Stimulated activated CD4-positive, alpha-beta T cell treated with anti-CD3 and anti-CD28 coated beads, Interleukin-4, amount 100 ng/mL, for 4 hours (primary cell): ENCODE measurements around the gene CLTB.
"Not testable (repeated sequence)": the region's sequence is repeated elsewhere in the genome, so short reads cannot be mapped to it uniquely, and the experiment has no call there.

Source experiments
- DNase-seq, 2 experiments: peaks; one replicate each; pipeline ENCODE4 v3.0.0-alpha.2; 2020

Gene CLTB, protein sequence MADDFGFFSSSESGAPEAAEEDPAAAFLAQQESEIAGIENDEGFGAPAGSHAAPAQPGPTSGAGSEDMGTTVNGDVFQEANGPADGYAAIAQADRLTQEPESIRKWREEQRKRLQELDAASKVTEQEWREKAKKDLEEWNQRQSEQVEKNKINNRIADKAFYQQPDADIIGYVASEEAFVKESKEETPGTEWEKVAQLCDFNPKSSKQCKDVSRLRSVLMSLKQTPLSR

GRCh38 chr5:176415952-176416924, at the start of gene CLTB:
Gene CLTB (minus strand): TSS chr5:176416539. CDS start chr5:176416363, 176 bp downstream.
- peak; percentile 87 to 96 for DNase-seq

DNA sequence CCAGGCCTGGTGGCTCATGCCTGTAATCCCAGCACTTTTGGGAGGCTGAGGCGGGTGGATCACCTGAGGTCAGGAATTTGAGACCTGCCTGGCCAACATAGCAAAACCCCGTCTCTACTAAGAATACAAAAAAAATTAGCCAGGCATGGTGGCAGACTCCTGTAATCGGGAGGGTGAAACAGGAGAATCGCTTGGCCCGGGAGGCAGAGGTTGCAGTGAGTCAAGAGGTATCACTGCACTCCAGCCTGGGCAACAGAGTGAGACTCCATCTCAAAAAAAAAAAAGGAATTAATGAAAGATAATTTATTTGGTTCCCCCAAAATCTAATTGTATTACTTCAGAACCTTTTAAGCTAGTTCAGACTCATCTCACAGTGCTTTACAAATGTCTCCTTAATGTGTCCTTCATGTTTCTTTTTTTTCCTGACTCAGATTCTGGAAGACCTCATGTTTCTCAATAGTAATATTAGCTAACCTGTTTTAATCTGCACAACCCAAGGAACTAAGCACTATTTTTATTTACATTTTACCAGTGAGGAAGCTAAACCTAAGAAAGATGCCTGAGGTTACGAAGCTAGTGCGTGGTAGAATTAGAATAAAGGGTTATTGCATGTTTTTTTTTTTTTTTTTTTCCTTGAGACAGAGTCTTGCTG, 46.9 kb upstream of the CLTB start:
- no peak for DNase-seq

DNA sequence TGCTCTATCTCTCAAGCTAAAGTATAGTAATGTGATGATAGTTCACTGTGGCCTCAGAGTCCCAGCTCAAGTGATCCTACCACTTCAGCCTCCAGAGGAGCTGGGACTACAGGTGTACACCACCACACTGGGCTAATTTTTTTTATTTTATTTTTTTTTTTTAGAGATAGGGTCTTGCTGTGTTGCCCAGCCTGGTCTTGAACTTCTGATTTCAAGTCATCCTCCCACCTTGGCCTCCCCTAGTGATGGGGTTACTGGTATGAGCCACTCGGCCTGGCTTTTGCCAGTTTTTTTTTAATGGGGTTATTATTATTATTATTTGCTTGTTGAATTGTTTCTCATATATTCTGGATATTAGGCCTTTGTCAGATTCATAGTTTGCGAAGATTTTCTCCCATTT, 45.0 kb upstream of the CLTB start:
- no peak for DNase-seq

GRCh38 chr5:176458904-176459561, 42.7 kb upstream of the CLTB start:
- no peak for DNase-seq

GRCh38 chr5:176454724-176455394, 38.5 kb upstream of the CLTB start:
- no peak for DNase-seq

GRCh38 chr5:176450077-176450476, 33.7 kb upstream of the CLTB start:
- DNase-seq: no peak

- DNase-seq: peak; percentile 96 to 97
These were observed 31.8 kb upstream of the CLTB start, which contains the start of gene FAF2 for GRCh38 chr5:176447978-176448608. Gene FAF2 (plus strand): TSS chr5:176448385. CDS start chr5:176448408, 23 bp downstream.

DNA sequence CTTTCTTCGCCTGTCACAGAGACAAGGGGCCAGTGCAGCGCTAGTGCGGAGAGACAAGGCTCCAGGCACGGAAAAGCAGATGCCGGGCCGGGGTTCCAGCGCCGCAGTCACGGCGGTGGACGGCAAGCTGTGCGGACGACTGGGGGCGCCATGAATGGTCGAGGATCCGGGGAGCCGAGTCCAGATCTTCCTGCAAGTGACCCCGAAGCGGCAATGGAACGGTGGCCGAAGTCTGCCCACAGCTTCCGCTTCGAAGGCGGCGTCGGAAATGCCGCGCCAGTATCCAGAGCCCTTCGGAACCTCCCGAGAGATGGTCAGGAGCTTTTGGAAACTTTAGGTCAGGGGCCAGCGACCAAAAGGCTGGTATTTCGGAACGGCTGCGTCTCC, 31.2 kb upstream of the CLTB start:
- no peak for DNase-seq

DNA sequence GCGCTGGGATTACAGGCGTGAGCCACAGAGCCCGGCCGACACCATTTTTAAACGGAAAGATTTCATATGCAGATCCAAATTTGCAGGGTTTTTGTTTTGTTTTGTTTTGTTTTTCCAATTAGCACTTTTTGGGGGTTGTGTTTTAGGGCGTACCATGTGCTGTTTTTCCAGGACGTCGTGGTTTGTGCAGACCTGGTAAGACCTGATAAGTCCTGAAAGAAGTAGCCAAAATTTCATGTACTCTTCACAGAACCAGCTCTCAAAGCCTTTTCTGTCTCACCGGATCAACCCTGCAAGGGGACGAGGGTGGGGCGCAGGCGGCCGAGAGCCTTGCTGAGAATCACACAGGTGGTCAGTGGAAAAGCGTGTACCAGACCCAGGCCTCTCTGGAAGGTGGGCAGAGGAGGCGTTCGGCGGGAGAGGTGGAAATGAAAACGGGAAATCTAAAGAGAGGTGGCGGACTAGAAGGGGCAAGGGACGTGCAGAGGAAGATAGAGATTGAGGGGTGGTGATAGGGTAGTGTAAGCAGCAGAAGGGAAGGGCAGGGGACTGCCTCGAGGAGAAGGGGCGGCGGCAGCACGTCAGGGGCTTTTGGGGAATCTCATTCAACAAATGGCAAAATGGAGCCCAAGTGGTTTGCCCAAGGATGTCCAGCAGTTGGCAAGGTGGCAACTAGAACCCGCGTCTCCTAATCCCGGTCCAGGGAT, 30.7 kb upstream of the CLTB start:
- DNase-seq: no peak

- DNase-seq: no peak
These were observed 29.8 kb upstream of the CLTB start for GRCh38 chr5:176446028-176446665.

DNA sequence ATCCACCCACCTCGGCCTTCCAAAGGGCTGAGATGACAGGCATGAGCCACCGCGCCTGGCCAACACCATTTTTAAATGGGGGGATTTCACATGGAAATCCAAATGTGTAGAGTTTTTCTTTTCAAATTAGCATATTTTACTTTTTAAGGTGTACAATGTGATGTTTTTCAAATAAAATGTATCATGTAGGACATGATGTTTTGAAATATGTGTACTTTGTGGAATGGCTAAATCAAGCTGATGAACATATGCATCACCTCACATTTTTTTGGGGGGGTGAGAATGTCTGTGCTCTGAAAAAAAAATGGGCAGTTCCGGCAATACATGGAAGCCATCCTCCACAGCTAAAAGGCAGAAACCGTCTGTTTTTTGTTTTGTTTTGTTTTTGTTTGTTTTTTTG, 28.4 kb upstream of the CLTB start:
- DNase-seq: no peak

- DNase-seq: not testable (repeated sequence)
These were observed 26.6 kb upstream of the CLTB start for GRCh38 chr5:176442911-176443310.

- no peak for DNase-seq
These were observed 25.6 kb upstream of the CLTB start for GRCh38 chr5:176441921-176442323.

DNA sequence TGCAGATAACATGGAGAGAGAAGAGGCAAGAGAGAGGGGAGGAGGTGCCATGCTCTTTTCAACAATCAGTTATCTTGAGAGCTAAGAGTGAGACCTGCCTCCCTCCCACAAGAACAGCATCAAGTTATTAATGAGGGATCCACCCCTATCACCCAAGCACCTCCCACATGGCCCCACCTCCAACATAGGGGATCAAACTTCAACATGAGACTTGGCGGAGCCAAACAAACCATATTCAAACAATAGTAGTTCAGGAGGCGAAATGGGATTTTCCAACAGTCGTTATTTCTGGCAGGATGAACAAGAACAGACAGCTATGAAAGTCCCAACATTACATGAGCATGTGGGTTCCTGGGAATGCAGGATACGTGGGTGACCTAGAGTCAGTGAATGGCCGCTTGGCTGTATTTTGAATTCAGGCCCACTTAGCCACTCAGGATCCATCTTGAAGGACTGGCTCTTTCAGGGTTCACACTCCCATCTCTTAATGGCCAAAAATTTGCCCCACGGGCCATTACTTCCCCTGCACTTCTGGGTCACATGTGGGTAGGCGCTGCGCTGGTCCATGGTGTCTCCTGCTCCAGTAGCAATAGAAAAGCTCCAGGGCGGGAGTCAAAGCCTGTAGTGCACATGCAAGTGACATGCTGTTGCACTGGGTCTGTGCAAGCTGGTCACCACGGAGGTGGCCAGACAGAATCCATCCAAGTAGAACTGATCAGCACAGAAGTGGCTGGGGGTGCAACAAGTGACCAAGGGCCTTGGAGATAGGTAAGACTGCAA, 24.8 kb upstream of the CLTB start:
- DNase-seq: no peak

DNA sequence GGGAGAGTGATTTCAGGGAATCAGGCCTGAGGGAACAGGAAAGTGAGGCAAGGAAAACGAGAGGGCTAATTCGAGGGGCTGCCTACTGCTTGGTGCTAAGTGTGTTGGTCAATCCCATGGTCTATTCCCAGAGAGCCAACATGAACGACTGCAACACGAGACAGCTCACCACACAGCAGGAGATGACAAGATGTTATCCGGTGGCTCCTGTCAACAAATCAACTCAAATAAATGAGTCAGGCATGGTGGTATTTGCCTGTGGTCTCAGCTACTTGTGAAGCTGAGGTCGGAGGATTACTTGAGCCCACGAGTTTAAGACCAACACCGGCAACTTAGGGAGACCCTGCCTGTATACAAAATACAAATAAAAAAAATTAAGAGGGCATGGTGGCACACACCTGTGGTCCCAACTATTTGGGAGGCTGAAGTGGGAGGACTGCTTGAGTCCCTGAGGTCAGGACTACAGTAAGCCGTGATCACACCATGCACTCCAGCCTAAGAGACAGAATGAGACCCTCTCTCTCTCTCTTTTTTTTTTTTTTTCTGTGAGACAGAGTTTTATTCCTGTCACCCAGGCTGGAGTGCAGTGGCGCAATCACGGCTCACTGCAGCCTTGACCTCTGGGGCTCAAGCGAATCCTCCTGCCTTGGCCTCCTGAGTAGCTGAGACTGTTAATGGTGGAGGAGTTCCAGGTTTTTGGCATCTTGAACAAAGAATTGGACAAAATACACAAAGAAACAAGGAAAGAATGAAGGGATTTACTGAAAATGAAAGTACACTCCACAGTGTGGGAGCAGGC, 22.8 kb upstream of the CLTB start:
- no peak for DNase-seq

GRCh38 chr5:176436656-176437055, 20.3 kb upstream of the CLTB start:
- no peak for DNase-seq

GRCh38 chr5:176432707-176433106, 16.4 kb upstream of the CLTB start:
- no peak for DNase-seq

DNA sequence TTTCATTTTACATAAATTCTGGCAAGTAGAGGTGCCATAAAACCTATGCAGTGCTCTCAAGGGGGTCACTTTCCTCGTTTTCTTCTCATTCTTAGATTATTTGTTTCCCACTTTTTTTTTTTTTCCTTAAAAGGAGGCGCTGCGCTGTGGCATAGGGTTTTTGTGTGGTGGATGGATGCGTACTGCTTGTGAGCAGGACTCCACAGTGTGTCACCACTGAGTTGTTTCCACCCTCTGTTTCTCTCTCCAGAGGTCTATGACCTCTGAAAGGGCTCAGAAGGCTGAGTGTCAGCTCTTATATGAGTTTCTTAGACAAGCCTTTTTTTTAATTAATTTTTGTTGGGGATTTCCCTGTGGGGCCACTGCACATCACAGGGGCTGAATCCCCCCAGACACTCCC, 13.6 kb upstream of the CLTB start:
- DNase-seq: no peak

DNA sequence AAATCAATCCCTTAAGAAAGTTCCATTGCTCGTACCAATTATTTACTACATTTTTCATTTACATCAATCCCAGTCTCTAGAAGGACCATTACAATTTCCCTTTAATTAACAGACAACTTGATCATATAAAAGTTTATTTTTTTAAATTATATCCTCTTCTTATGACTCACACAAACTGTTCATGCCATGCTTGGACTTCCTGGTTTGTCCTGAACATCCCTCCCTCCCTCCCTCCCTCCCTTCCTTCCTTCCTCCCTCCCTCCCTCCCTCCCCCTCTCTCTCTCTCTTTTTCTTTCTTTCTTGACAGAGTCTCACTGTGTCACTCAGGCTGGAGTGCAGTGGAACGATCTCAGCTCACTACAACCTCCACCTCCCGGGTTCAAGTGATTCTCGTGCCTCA, 11.6 kb upstream of the CLTB start:
- no peak for DNase-seq
